Left renal pelvis (tissue), 4 donors: ENCODE results near the gene DNLZ. TPM values are rescaled to one million over a fixed set of nuclear protein-coding genes. Genes with fewer than 3 reads are reported as not detected.
"Not testable (repeated sequence)": the region's sequence is repeated elsewhere in the genome, so short reads cannot be mapped to it uniquely, and the experiment has no call there.

ENCODE experiments used
- DNase-seq, 4 donors: peaks; one replicate each; pipeline ENCODE4 v3.0.0-alpha.2; 2013; ENCODE audit warnings: low read depth in 4 of 4, low spot score in 3 of 4
- polyA plus RNA-seq, 4 donors: library from polyadenylated mRNA; unstranded; fragments of 120-200 nt; gene quantifications; one replicate each; pipeline ENCODE4 v1.2.1, GENCODE V29; 2013; ENCODE audit not compliant: insufficient read length in 4 of 4

DNLZ gene
- 10 to 100 TPM in 1 of 4 donors, 1 to 10 TPM in 3; 4.8 to 28.7 (median 6.2) TPM for polyA plus RNA-seq

DNA sequence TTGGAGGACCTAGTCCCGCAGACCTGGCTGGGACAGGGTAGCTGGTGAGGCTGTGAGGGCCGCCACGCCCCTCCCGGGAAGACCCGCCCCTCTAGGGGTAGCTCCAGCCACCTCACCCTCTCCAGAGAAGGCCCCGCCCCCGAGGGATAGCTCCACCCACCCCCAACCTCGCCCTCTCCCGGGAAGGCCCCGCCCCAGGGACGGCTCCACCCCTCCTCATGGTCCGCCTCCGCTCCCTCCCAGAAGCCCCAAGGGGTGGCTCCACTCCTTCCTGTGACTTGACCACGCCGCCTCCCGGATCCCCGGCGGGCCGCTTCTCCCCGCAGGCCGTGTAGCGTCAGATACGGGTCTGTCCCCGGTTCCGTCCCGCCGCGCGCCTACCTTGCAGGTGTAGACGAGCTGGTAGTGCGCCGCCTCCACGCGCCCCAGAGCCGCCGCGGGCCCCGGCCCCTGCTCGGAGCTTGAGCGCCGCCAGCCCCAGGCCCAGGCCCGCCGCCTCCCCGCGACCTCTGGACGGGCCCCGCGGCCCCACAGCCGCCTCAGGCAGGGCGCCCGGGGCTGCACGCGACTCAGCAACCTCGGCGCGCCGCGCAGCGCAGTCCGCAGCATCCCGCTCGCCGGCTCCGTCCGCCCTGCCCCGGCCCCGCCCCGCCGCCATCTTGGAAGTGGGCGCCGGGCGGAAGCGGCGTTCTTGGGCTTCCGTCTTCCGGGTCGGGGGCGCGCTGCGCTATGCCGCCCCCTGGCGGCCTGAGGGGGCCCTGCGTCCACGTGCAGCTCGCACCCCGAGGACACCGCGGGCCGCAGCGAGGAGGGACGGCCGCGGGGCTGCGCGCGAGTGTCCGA is at the start of gene DNLZ:
Gene DNLZ, minus strand, starts transcription at position 639 of the 843 bp plus-strand sequence. Its CDS starts 30 bp downstream, at position 609.
- peak; percentile 78 to 85 (median 80) for DNase-seq

DNA sequence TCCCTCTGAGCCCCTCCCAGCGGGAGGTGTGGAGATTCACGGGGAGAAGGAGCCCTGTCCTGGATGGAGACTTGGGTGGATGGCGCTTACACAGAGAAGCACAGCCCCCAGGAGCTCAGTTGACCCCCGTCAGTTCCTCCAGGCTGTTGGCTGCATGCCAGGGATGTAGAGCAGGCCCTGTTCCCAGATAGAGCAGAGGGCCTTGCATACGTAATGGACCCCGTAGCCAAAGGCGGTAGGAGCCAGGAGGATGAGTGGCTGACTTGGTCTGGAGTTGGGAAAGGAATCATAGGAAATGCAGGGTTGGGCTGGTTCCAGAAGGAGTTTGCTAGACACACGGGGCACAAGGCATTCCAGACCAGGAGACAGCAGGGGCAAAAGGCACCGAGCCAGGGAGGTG is 49.4 kb upstream of the DNLZ start:
- DNase-seq = no peak

DNA sequence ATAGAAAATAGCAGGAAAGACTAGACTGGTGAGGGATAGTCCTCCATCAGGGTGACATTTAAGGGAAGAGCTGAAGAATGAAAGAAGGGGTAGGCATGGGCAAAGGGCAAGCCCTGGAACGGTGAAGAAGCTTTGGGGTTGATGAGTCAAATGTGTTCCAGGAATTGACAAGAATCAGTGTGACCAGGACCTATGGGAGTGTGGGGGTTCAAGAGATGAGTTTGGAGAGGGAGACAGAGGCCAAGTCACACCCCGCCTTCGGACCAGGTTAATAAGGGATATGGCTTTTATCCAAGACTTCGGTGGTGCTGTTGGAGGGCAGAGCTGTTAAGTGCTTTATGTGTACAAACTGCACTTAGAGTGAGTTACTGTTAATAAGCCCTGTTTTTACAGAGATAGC is 47.8 kb upstream of the DNLZ start:
- DNase-seq = no peak

DNA sequence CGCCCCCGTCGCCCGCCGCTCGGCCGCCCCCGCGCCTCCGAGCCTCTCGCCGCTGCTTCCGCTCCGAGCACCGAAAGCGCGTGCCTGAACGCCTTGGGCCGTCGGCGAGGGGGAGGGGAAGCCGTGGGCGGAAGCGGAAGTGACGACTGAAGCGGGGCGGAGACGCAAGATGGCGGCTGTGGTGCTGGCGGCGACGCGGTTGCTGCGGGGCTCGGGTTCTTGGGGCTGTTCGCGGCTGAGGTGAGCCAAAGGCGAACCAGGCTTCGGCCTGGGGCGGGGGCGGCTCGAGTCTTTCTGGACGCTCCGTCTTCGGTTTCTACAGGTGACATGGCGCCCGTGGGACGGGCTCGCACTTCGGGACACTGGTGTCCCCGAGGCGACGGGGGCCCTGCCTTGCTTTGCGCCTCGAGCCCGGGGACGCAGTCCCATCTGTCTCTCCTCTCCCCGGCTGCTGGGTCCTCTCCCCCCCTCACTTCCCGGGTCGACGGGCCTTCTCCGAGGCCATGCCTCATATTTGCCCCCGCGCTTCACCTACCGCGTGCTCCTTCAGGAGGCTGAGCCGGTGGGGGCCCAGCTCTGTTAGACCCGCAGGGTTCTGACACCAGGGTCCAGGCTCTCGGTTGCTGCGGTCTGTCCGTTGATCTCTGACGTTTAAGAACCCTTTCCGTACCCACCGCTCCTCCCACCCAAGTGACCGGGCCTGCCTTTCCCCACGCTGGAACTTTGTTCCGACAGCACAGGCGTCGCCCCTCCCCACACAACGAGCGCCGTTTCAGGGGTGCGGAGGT is 47.1 kb upstream of the DNLZ start, which contains the start of the genes ENTR1 and PMPCA:
Gene ENTR1, minus strand, starts transcription at position 115 of the 788 bp plus-strand sequence. CDS start 217 bp downstream, outside the sequence.
Gene PMPCA, plus strand, starts transcription at position 159 of the 788 bp plus-strand sequence. Its CDS starts 11 bp downstream, at position 170.
- DNase-seq = peak; percentile 71 to 83 (median 76)

DNA sequence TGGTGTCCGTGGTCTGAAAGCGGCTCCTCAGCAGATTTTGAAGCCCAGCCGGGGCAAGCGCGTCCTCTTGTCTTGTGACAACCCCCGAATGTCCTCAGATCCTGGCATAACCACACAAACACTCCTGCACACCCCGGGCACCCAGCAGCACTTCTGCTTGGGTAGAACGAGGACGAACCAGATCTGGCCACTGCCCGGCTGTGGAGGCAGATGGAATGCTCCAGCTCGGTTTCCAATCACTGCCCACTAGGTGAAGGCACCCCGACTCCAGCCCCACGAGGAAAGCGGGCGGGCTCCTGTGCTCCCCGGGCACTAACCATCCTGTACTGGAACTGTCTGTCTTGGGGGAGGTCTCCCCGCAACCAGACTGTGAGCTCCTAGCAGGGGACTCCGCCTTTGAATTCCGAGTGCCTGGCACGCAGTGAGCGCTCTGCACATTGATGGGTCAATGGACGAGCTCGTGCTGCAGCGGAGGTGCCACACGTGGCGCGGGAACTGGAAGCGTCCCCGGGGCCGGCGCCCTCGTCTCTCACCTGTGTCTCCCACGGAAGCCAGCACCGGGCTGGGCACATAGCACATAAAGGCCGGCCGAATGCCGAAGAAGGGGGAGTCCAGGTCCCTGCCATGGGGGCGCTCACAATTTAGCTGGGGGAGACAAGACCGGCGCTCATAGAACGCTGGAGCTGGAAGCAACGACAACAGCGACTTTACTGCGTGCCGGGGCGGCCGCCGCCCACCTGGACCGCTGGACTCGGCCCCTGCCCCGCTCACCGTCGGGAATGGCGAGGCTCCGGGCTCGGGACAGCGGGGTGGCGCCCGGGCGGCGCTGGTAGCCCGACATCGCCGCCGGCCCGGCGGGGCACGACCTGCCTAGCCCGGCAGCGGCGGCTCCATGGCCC is 46.3 kb upstream of the DNLZ start:
- DNase-seq = no peak

DNA sequence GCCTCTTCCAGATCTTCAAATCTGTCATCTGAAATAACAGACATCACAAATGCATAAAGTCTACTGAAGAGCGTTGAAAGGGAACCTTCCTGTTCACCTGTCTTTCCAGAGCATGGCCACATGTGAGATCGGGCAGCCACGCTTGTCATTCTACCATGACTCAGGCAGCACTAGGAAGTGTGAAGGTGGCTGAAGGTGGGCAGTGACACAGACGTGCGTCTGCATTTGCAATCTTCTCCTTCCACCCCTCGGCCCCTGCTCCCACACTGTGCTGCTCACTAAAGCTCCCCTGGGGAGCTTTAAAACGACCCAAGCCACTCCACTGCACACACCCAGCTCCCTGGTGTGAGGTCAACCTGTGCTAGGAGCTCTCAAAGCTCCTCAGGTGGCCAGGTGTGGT is 44.4 kb upstream of the DNLZ start:
- no peak for DNase-seq

DNA sequence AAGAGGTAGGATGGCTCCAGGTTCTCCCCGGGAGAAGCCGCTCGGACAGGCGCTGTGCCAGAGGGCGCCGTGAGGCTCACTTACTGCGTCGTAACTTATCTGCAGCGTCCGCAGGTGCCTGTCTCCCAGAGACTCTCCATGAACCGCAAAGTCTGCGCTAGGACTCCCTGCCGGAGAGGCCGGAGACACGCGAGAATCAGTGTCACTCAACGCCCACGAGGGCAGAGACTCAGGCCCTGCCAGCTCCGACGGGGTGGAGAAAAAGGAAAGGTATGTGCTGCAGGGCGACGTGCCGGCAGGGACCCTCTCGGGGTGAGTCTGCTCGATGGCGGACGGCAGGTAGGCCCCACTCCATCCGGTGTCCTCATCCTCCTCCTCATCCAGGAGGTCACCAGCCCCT is 43.5 kb upstream of the DNLZ start:
- not testable (repeated sequence) for DNase-seq

DNA sequence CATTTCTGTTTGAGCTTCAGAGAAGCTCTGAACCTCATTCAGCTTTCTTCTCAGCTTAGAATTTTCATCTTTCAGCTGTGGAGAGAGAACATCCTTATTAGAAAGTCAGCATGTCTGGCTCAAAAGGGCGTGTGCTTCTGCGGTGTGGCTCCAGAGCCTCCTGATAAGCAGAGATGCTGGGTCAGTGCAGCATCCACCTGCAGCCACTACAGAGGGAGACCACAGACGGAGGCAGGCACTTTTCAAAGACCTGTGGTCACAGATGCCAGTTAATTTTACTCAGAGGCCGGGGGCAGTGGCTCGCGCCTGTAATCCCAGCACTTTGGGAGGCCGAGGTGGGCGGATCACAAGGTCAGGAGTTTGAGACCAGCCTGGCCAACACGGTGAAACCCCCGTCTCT is 42.4 kb upstream of the DNLZ start:
- not testable (repeated sequence) for DNase-seq

DNA sequence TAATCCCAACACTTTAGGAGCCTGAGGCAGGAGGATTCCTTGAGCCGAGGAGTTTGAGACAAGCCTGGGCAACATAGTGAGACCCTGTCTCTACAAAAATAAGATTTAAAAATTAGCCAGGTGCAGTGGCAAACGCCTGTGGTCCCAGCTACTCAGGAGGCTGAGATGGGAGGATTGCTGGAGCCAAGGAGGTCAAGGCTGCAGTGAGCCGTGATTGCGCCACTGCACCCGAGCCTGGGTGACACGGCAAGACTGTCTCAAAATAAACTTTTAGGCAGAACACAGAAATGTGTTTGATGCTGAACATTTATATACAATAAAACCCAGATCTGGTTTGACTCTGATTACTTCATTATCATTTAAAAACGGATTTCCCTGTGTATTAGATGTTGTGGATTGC is 41.9 kb upstream of the DNLZ start:
- DNase-seq = no peak

DNA sequence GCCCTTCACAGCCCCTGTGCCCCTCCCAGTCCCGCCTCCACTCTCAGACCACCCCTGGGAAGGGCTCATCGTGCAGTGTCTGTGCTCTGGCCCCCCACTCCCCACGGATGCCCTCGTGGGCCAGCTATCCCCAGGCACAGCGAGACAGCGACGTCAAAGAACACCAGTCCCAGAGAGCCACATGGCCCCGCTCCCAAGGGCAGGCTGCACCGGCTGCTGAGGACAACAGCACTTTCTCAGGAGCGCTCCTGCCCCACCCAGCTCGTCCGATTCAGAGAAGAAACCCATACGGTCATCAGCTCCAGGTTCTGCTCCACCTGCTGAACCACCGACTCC is 41.2 kb upstream of the DNLZ start:
- DNase-seq = no peak

DNA sequence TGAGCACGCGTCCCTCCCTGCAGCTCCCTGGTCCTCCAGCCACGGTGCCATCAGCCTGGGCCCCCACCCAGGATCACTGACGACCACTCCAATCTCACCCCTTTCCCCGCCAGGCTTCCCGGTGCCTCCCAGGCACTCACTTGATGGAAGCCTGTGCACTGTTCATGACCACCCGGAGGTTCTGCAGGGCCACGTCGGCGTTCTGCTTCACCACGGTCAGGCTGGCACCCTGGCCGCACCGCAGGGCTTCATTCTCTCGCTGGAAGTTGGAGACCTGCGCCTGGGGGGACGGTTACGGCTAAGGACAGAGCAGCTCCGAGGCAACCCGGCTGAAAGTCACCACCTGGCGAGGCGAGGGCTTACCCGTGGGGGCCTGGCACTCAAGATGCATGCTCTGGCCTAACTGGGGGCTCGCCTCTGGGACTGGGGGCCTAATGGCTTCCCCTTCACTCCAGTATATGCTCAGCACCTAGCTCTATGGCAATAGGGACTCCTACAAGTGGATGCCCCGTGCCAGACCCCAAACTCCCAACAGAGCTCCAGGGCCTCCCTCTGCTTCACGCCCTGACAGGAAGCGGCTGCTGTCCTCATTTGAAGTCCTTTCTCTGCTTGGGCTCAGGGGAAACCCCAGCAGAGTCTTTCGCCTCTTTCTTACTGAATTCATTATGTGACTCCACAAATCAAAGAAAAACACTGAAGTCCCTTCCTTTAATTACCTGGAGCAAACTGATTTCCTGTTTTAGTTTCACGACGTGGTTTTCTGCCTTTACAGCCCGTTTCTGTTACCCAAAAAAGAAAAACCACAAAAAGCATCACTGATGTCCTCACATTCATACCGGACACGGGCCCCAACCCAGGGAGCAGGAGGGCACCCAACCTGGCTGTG is 40.6 kb upstream of the DNLZ start:
- no peak for DNase-seq

DNA sequence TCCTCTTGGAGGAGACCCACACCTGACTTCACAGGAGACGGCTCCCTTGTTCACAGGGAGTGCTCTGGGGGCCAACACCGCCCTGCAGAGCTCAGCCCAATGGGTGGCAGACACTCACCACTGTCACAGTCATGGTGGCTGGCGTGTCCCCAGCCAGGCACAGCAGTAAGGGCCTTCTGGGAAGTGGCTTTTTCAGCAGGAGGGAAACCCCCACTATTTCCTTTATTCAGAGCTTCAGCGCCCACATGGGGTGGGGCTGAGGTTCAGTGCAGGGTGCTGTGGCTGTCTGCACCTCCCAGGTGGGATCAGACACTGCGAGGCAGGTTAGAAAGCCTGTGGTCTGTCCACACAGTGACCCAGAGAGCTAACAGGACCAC is 40.0 kb upstream of the DNLZ start:
- no peak for DNase-seq

DNA sequence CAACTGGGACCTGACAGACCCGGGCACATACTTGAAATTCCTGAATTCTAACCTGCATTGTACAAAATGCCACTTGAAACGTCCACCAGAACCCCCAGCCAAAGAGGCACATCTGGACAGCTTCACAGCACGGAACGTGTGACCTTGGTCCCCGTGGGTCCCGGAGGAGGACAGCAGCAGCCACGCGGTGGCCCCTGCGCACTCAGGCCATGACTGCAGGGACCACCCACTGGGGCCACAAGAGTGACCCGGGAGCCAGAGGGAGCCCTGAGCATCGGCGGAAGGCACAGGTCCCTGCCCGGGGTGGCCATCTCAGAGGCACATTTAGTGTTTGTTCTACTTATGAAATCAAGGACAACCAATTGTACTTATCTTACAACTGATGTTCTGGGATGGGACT is 38.5 kb upstream of the DNLZ start:
- DNase-seq = no peak

DNA sequence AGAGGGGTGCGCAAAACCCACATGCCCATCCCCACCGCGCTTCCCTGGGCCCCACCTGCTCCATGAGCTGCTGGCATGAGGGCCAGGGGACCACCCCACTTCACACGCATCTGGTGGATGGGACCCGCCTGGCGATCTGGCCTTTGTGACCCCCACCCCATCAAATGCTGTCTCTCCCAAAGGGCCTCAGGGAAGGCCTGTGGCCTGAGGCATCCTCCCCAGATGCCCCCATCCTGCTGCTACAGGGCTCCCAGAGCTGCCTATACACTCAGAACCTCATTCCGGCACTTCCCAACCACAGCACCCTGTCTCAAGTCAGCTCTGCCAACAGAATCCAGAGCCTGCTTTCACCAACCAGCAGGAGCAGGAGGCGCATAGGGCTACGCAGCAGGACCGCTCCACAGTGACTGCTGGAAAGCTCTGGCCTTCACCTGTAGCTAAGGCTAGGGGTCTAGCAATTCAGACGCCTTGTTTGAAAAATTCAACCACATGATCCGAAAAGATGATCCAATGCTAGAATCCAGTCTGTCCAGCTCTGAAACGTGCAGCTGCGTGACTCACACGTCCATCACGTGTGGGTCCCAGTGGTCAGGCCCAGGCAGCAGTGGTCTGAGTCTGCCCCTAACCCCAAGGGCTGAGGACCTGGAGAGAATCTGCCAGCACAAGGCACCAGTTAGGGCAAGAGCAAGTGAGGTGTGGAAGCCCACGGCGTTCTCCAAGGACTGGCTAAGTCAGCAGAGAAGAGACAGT is 37.8 kb upstream of the DNLZ start:
- DNase-seq = no peak

DNA sequence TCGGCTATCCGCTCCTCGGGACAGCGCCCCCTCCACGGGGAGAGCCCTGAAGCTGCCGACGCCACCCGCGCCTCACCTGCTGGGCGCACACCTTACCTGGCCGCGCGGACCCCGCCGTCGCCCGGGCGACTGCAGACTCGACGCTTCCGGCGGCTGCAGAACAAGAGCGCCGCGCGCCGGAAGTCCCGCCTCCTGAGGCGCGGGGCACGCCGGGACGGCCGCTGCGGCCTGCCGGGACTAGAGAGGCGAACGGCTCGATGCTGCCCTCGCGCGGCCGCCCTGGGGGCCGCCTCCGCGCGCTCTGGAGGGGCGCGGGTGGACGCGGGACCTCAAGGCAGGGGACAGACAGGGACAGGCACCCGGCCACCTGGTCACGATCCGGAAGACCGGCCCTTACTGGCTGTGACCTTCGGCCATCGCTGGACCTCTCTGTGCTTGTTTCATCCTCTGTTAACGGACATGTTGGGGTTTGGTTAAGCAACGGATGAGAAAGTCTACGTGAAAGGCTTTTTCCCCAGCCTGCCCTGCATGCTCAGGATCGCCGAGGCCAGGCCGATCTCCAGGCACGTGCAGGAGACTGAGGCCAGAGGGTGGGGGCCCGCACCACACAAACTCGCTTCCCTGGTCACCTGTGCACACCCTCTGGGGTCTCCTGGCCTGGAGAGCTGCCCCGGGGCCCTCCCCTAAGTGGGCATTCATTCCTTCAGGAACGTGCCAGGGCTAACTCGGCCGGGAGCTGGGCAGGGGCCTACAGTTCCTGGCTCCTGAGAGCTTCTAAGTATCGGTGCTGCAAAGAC is 36.7 kb upstream of the DNLZ start, which contains the start of gene SNAPC4:
Gene SNAPC4, minus strand, starts transcription at position 133 of the 797 bp plus-strand sequence. CDS start 1,742 bp downstream, outside the sequence.
- peak; percentile 57 to 76 (median 72) for DNase-seq

DNA sequence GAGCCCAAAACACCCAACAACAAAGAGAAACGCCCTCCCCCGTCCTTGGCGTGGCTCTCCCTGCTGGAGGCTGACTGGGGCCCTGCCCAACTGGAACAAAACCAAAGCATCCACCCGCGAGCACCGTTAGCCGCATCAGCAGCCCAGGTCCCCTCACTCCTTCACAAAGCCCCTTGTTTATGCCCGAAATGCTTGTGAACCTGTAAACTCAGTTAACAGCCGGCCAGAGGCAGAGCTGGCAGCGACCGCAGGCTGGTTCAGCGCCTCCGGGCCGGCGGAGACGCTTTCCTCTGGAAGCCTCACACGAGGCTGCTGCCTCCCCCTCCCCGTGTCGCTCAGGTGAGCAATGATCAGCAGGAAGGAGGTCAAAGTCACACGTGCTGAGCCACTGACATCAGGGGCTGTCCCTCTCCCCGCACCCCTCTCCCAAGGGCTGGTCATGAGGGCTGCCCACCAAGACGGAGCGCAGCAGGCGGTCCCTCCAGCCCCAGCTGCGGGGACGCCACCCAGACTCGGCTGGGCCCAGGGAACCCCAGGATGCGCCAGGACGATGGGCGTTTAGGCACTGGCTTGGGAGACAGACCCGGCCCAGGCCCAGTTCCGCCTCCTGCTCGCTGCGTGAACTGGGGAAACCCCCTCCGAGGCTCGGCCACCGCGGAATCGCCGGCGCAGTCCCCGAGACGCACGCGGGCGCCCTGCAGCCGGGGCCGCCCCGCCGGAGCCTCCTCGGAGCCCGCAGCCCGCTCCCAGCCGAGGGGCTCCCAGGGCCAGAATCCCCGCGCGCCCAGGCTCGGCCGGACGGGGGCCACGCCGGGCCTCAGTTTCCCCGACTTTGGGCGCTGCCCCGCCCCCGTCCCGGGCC is 35.9 kb upstream of the DNLZ start:
- DNase-seq = no peak

DNA sequence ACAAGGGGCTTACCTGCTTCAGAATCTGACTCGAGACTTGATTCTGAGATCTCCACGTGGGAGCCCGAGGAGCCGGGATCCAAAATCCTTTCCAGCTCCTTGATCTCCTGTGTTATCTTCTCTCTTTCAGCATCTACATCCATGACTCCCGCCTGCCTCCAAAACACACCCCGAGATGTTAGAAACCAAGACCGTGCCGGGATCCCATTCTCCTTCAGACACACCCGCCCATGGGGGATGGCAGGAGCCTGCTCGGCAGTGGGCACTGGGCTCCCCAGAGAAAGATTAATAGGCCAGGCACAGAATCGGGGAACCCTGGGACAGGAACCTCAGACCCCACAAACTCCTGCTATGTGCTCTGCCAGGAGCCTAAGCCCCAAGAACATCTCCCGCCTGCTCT is 34.7 kb upstream of the DNLZ start:
- DNase-seq = no peak
